Spleen (tissue), 11 donors: ENCODE measurements around the gene SSH2. TPM values are rescaled to one million over a fixed set of nuclear protein-coding genes. Genes with fewer than 3 reads are reported as not detected.

Experiments
- DNase-seq: peaks from one replicate; pipeline ENCODE4 v3.0.0-alpha.2; 2020
- H3K27ac ChIP-seq, 8 donors: fragments of 200-600 bp; sonication (generic) in 7 of 8; 1 replicate in 4 of 8; 2 replicates in 4 of 8; pipeline versions ENCODE4 v1.5.0 to v1.8.0; 2016 to 2021; ENCODE audit warnings: inconsistent platforms in 4 of 8, mild to moderate bottlenecking in 4 of 8, moderate library complexity in 1 of 8
- H3K27me3 ChIP-seq, 7 donors: fragments of 200-600 bp; sonication (generic) in 6 of 7; replicated peaks in 1 of 7; 1 replicate in 4 of 7; 2 replicates in 3 of 7; pipeline versions ENCODE4 v1.5.0 to v1.8.0; 2016 to 2021; ENCODE audit warnings: inconsistent platforms in 3 of 7, mild to moderate bottlenecking in 1 of 7
- H3K36me3 ChIP-seq, 6 donors: fragments of 200-600 bp; sonication (generic) in 5 of 6; 1 replicate in 4 of 6; 2 replicates in 2 of 6; pipeline versions ENCODE4 v1.5.0 to v1.8.0; 2016 to 2021; ENCODE audit warnings: inconsistent platforms in 2 of 6
- H3K4me1 ChIP-seq, 6 donors: fragments of 200-600 bp; sonication (generic) in 5 of 6; 1 replicate in 3 of 6; 2 replicates in 3 of 6; pipeline versions ENCODE4 v1.5.0 to v1.8.0; 2016 to 2021; ENCODE audit warnings: inconsistent platforms in 3 of 6
- H3K4me3 ChIP-seq, 8 donors: fragments of 200-600 bp; sonication (generic) in 7 of 8; 1 replicate in 4 of 8; 2 replicates in 4 of 8; pipeline versions ENCODE4 v1.5.0 to v1.8.0; 2016 to 2021; ENCODE audit warnings: inconsistent platforms in 4 of 8, mild to moderate bottlenecking in 4 of 8, moderate library complexity in 2 of 8
- H3K9me3 ChIP-seq, 8 donors: fragments of 200-600 bp; sonication (generic) in 7 of 8; 1 replicate in 4 of 8; 2 replicates in 4 of 8; pipeline versions ENCODE4 v1.5.0 to v1.8.0; 2016 to 2021; ENCODE audit warnings: inconsistent platforms in 4 of 8
- CTCF ChIP-seq, 11 experiments: fragments of 200-600 bp in 7 of 11; fragments of 450-650 bp in 4 of 11; sonication (generic) in 4 of 11; IDR thresholded peaks in 8 of 11; conservative IDR thresholded peaks in 3 of 11; 1 replicate in 7 of 11; 2 replicates in 4 of 11; pipeline versions ENCODE4 v1.4.0 to v1.8.0; 2016 to 2021; ENCODE audit warnings: antibody characterized with exemption in 11 of 11, inconsistent platforms in 4 of 11, mild to moderate bottlenecking in 1 of 11
- POLR2A ChIP-seq, 3 donors: fragments of 450-650 bp; IDR thresholded peaks; one replicate each; pipeline ENCODE4 v1.5.1; 2017; ENCODE audit warnings: antibody characterized with exemption in 3 of 3, mild to moderate bottlenecking in 1 of 3
- POLR2AphosphoS5 ChIP-seq, 3 donors: sonication (generic); formaldehyde crosslinking; IDR thresholded peaks; one replicate each; pipeline ENCODE4 v1.5.1; 2017; ENCODE audit warnings: antibody characterized with exemption in 3 of 3
- WGBS, 5 donors: extraction: QIAGEN DNeasy Blood & Tissue Kit in 3 of 5; methylation state at CpG; one replicate each; pipeline versions ENCODE4 v1.1.5 to v1.1.7; 2013 to 2018; 5-methylcytosine and 5-hydroxymethylcytosine counted together
- intact Hi-C: fragments of 100-400 bp; cut with DNase I; formaldehyde crosslinking; loops from one replicate; pipeline ENCODE4 v1.15.0; 2023; ENCODE audit warnings: low total_unique reads
- polyA plus RNA-seq, 3 donors: library from polyadenylated mRNA; stranded (reverse); fragments of 200-250 nt; gene quantifications; one replicate each; pipeline ENCODE4 v1.2.1, GENCODE V29; 2013
- total RNA-seq, 7 donors: library from RNA; depleted of rRNA in 3 of 7; stranded (reverse); fragments of >200 nt in 3 of 7; fragmentation: NEBNext Ultra II Directional in 4 of 7; extraction: Animal tissue kit (Norgen Biotek cat#: 25700) in 4 of 7; gene quantifications; one replicate each; pipeline versions ENCODE4 v1.1.0 to v1.2.1, GENCODE V29; 2016 to 2021
- donor health status: healthy with polysubstance abuse.
- donor health status: DM: no; HTN: no; CAD: no; lungs with moderate emphysema.
- donor health status: DM: no; HTN: no; CAD: no.
- donor health status: Bipolar disorder and iron deficiency.
- donor health status: healthy.
- donor health status: DM: no; HTN: no; CAD: no.
- donor health status: DM: yes; HTN: yes; CAD: no.

Gene SSH2
- total and polyA plus RNA-seq, 10 donors = 15.9 to 182 (median 113) TPM

DNA sequence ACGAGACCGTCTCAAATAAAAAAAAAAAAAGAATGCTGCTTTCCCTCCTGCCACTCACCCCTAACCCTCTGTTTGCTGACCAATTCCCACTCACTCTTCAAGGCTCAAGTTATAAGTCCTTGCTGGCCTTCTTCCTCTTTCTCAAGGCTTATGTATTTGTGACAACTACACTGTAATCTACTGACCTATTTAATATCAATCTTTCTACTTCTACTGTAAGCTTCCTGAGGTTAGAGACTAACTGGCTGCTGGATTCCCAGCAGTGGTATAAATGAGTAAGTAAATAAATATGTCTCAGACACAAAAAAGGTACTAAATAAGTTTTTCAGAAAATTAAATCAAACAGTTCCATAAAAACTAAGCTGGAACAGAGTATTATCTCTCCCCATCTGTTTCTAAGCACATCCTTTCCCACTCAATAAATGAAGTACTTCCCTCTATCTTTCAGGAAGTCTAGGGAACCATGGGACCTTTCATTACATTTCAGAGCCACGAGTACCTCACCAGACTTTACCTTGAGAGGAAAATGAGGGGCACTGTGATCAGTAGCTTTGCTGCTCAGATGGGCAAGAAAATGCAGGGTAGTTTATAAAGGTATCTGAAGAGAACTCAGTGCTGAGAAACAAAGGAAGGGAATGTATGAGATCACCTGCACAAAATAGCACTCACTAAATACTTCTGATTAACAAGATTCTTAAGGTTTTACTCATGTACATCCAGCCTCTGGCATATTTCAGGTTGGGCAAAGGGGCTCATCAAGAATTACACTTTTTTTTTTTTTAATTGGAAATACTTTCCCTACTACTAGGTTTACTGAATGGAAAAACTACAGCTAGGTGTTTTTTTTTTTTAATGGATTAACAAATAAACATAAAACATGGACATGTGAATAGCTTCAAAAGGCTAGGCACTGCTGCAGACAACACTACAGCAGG, 10.8 kb downstream of the SSH2 start:
- 44 to 51% (median 48%) methylated on average over 3 of the region's 3 CpGs for WGBS, 5 donors
- DNase-seq = no peak
- TF ChIP-seq POLR2A (IDR thresholded peaks at IDR 0.05) (no peak), CTCF (IDR thresholded peaks at IDR 0.05 in 8 of 11, conservative IDR thresholded peaks at IDR 0.05 in 3 of 11) (no peak), POLR2AphosphoS5 (IDR thresholded peaks at IDR 0.05) (no peak)
- Histone ChIP-seq H3K4me3 (no peak overlapping the region), H3K36me3 (peaks cover 0 to 5% (median 0%) of the 10 kb centered on the region in 6 donors), H3K27me3 (no peaks in the 10 kb centered on the region), H3K9me3 (no peaks in the 10 kb centered on the region), H3K4me1 (peaks cover 0 to 74% (median 23%) of the 10 kb centered on the region in 6 donors), H3K27ac (peak overlapping the region in 3 of 8 donors; percentile 10 to 38 (median 12))
- intact Hi-C loops = no loop called here

- 90 to 100% (median 100%) methylated on average over 1 of the region's 1 CpG for WGBS, 5 donors
- TF ChIP-seq POLR2AphosphoS5 (IDR thresholded peaks at IDR 0.05) (no peak), CTCF (IDR thresholded peaks at IDR 0.05 in 8 of 11, conservative IDR thresholded peaks at IDR 0.05 in 3 of 11) (no peak), POLR2A (IDR thresholded peaks at IDR 0.05) (no peak)
- intact Hi-C loops = no loop called here
- Histone ChIP-seq H3K9me3 (no peaks in the 10 kb centered on the region), H3K27me3 (no peaks in the 10 kb centered on the region), H3K4me3 (no peak overlapping the region), H3K36me3 (peaks cover 0 to 10% (median 0%) of the 10 kb centered on the region in 6 donors), H3K4me1 (peaks cover 0 to 64% (median 23%) of the 10 kb centered on the region in 6 donors), H3K27ac (no peak overlapping the region)
- DNase-seq = no peak
Observed at GRCh38 chr17:29918016-29918415, 12.0 kb downstream of the SSH2 start.

DNA sequence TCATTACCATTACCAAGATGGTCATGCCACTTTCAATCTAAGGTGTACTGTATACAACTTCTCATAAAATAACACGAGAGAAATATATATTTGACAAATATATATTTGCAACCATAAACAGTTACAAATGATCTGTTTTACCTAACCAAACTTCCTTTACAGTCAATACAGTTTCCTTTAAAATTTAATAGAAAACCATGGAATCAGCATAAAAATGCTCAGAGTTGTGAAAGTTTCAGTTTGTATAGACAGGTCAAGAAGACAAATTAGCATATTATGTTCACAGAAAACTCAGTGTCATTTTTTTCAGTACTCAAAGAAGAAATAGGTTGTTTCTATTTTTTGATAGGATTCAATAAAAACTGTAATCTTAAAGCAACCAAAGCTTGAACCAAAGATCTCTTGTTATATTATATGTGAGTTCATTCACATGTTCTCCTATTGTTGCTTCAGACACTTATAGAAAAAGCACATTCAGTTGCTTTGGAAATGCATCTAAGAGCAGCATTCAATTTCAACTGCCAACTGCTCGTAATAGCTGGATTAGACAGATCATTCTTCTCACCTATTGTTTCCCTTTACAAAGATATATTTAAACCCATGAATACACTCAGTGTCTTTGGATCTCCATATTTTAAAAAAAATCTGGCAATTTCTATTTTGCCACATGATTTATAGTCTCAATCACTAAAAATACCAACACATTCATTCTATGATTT, 15.1 kb downstream of the SSH2 start:
- H3K4me3 ChIP-seq = no peak overlapping the region
- peaks cover 0 to 12% (median 0%) of the 10 kb centered on the region in 6 donors for H3K36me3 ChIP-seq
- H3K4me1 ChIP-seq = peaks cover 0 to 44% (median 15%) of the 10 kb centered on the region in 6 donors
- WGBS, 5 donors = 79 to 91% (median 84%) methylated on average over 2 of the region's 2 CpGs
- no peaks in the 10 kb centered on the region for H3K9me3 ChIP-seq
- TF ChIP-seq POLR2AphosphoS5 (IDR thresholded peaks at IDR 0.05) (no peak), POLR2A (IDR thresholded peaks at IDR 0.05) (no peak), CTCF (IDR thresholded peaks at IDR 0.05 in 8 of 11, conservative IDR thresholded peaks at IDR 0.05 in 3 of 11) (no peak)
- no peak for DNase-seq
- no peaks in the 10 kb centered on the region for H3K27me3 ChIP-seq
- intact Hi-C loops = no loop called here
- no peak overlapping the region for H3K27ac ChIP-seq
